Gastrocnemius medialis (tissue), 4 donors: ENCODE results near the gene CTIF.

ENCODE experiments used
- CTCF ChIP-seq, 5 experiments: fragments of 450-650 bp in 3 of 5; fragments of 200-600 bp in 2 of 5; sonication (generic) in 2 of 5; IDR thresholded peaks in 4 of 5; conservative IDR thresholded peaks in 1 of 5; 1 replicate in 4 of 5; 2 replicates in 1 of 5; pipeline ENCODE4 v1.5.1; 2016 to 2019; ENCODE audit warnings: antibody characterized with exemption in 5 of 5, mild to moderate bottlenecking in 3 of 5, moderate library complexity in 3 of 5
- POLR2A ChIP-seq, 2 donors: fragments of 450-650 bp; IDR thresholded peaks; one replicate each; pipeline ENCODE4 v1.6.1; 2017; ENCODE audit warnings: antibody characterized with exemption in 2 of 2, mild to moderate bottlenecking in 2 of 2, moderate library complexity in 2 of 2

DNA sequence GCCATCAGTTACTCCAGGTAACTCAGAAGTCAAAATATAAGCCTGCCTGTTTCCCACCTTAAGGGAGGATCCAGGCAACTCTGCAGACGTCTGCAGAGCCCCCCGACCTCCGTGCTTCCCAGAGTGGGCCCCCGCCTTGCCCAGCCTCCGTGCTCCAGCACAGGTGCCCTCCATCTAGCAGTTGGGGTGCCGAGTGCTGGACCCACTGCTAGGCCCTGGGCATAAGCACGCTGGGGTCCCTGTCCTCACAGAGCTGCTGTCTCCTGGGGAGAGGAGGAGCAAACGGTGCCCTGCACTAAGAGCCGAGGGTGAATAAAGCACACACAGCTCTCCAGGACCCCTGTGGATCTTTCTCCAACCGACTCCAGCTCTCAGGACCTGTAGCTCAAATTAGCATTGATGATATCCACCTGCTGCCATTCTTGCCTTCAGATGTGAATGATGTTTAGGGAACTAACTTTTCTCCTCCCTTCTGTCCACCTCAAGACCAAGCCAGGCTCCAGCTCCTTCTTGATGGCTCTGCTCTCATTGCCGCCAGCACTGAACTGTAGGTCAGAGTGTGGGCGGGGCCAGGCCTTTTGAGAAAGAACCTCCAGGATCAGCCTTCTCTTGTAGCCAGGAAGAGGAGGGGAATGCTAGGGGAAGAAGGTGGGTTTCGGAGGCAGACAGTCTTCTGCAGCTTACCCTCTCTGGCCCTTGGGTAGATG is 290.8 kb downstream of the CTIF start:
- TF ChIP-seq POLR2A (IDR thresholded peaks at IDR 0.05) (no peak), CTCF (IDR thresholded peaks at IDR 0.05 in 4 of 5, conservative IDR thresholded peaks at IDR 0.05 in 1 of 5) (no peak)
